GM19463 (cell line): ENCODE data around the gene PTPRN2.
"Not testable (repeated sequence)": the region's sequence is repeated elsewhere in the genome, so short reads cannot be mapped to it uniquely, and the experiment has no call there.

Experiments used
- ATAC-seq: cut with Tn5 transposase; IDR thresholded peaks from one replicate; pipeline ENCODE4 v1.9.1; 2021; ENCODE audit warnings: mild to moderate bottlenecking, moderate library complexity; ENCODE audit not compliant: unreplicated experiment

Gene PTPRN2

GRCh38 chr7:158260567-158261361, 326.9 kb downstream of the PTPRN2 start:
- no peak for ATAC-seq

- ATAC-seq: no peak
Observed at GRCh38 chr7:158259671-158260418, 327.8 kb downstream of the PTPRN2 start.

GRCh38 chr7:158259141-158259540, 328.5 kb downstream of the PTPRN2 start:
- ATAC-seq: no peak

GRCh38 chr7:158258411-158259130, 329.1 kb downstream of the PTPRN2 start:
- no peak for ATAC-seq

- ATAC-seq: no peak
Observed at GRCh38 chr7:158257516-158258410, 329.9 kb downstream of the PTPRN2 start.

- no peak for ATAC-seq
Observed at GRCh38 chr7:158257001-158257400, 330.6 kb downstream of the PTPRN2 start.

GRCh38 chr7:158256091-158256816, 331.4 kb downstream of the PTPRN2 start:
- no peak for ATAC-seq

- ATAC-seq: no peak
Observed at GRCh38 chr7:158255558-158255957, 332.1 kb downstream of the PTPRN2 start.

- no peak for ATAC-seq
Observed at GRCh38 chr7:158255156-158255555, 332.5 kb downstream of the PTPRN2 start.

GRCh38 chr7:158253670-158254045, 334.0 kb downstream of the PTPRN2 start:
- ATAC-seq: not testable (repeated sequence)

- no peak for ATAC-seq
Observed at GRCh38 chr7:158252837-158253669, 334.6 kb downstream of the PTPRN2 start.

GRCh38 chr7:158252081-158252836, 335.4 kb downstream of the PTPRN2 start:
- no peak for ATAC-seq

GRCh38 chr7:158251061-158251965, 336.3 kb downstream of the PTPRN2 start:
- ATAC-seq: no peak

GRCh38 chr7:158249692-158250091, 337.9 kb downstream of the PTPRN2 start:
- ATAC-seq: no peak

- no peak for ATAC-seq
Observed at GRCh38 chr7:158248816-158249215, 338.8 kb downstream of the PTPRN2 start.

GRCh38 chr7:158247758-158248487, 339.7 kb downstream of the PTPRN2 start:
- ATAC-seq: no peak
